ENCODE results near the gene ID3. TPM values are rescaled to one million over a fixed set of nuclear protein-coding genes. Genes with fewer than 3 reads are reported as not detected.
A peak's percentile ranks its signal among the peaks of the same experiment; 100 is the strongest.

ID3 gene
- polyA plus RNA-seq, 3 donors, result 1.1 to 31.1 (median 2.5) TPM

GRCh38 chr1:23570001-23570691 is 10.8 kb upstream of the ID3 start:
- TF ChIP-seq CTCF (IDR thresholded peaks at IDR 0.05), result no peak
- intact Hi-C loops (cut with micrococcal nuclease), result no loop called here
- H3K4me1 ChIP-seq (ENCODE audit: control insufficient read depth in 1 of 2, insufficient read depth in 2 of 2, low read length in 2 of 2), result peaks cover 15 to 21% of the 10 kb centered on the region in 2 donors
- H3K4me3 ChIP-seq (replicated peaks in 1 of 3; ENCODE audit: low read depth in 2 of 3, low read length in 3 of 3), result no peak overlapping the region
- WGBS (ENCODE audit: insufficient coverage), result 100% methylated on average over 1 of the region's 4 CpGs
- Mint-ChIP-seq H3K9me3 (peaks cover 2 to 24% (median 15%) of the 10 kb centered on the region in 7 donors), H3K27ac (no peak overlapping the region), H3K36me3 (peaks cover 0 to 6% of the 10 kb centered on the region in 2 donors), H3K27me3 (ENCODE audit: low read depth in 3 of 3) (peaks cover 55 to 78% (median 62%) of the 10 kb centered on the region in 3 donors), H3K4me3 (peak overlapping the region in 1 of 2 donors; percentile 92), H3K4me1 (peaks cover 21% of the 10 kb centered on the region)
- no peak overlapping the region for H3K4me2 ChIP-seq (replicated peaks; ENCODE audit: extremely low read depth, low read length, poor library complexity, severe bottlenecking)
- peaks cover 0 to 8% of the 10 kb centered on the region in 2 donors for H3K9me3 ChIP-seq (replicated peaks in 1 of 2; ENCODE audit: control insufficient read depth in 1 of 2, insufficient read depth in 1 of 2, low read length in 2 of 2)
- H3K27me3 ChIP-seq (ENCODE audit: control insufficient read depth in 2 of 2, insufficient read depth in 2 of 2, low read length in 2 of 2), result peaks cover 30 to 46% of the 10 kb centered on the region in 2 donors
- H2AFZ ChIP-seq (ENCODE audit: insufficient read depth, low read depth, low read length, poor library complexity, severe bottlenecking), result no peak overlapping the region
- no peak overlapping the region for H3K9ac ChIP-seq (ENCODE audit: insufficient read depth, low read length, poor library complexity, severe bottlenecking)
- H3K36me3 ChIP-seq (replicated peaks in 1 of 2; ENCODE audit: control insufficient read depth in 1 of 2, insufficient read depth in 2 of 2, low read length in 2 of 2), result no peaks in the 10 kb centered on the region
- DNase-seq, result no peak
- no peaks in the 10 kb centered on the region for H3K79me2 ChIP-seq (ENCODE audit: insufficient read depth, low read length)
- no peaks in the 10 kb centered on the region for H4K20me1 ChIP-seq (ENCODE audit: insufficient read depth, low read length)
- H3K27ac ChIP-seq (ENCODE audit: low read depth in 1 of 2, low read length in 2 of 2), result no peak overlapping the region

GRCh38 chr1:23568608-23569383 is 9.5 kb upstream of the ID3 start:
- Histone ChIP-seq H3K79me2 (ENCODE audit: insufficient read depth, low read length) (no peaks in the 10 kb centered on the region), H2AFZ (ENCODE audit: insufficient read depth, low read depth, low read length, poor library complexity, severe bottlenecking) (no peak overlapping the region), H3K36me3 (replicated peaks in 1 of 2; ENCODE audit: control insufficient read depth in 1 of 2, insufficient read depth in 2 of 2, low read length in 2 of 2) (no peaks in the 10 kb centered on the region), H3K4me1 (ENCODE audit: control insufficient read depth in 1 of 2, insufficient read depth in 2 of 2, low read length in 2 of 2) (peaks cover 15 to 21% of the 10 kb centered on the region in 2 donors), H3K4me3 (replicated peaks in 1 of 3; ENCODE audit: low read depth in 2 of 3, low read length in 3 of 3) (no peak overlapping the region), H4K20me1 (ENCODE audit: insufficient read depth, low read length) (no peaks in the 10 kb centered on the region), H3K27me3 (ENCODE audit: control insufficient read depth in 2 of 2, insufficient read depth in 2 of 2, low read length in 2 of 2) (peaks cover 42 to 58% of the 10 kb centered on the region in 2 donors), H3K27ac (ENCODE audit: low read depth in 1 of 2, low read length in 2 of 2) (no peak overlapping the region), H3K4me2 (replicated peaks; ENCODE audit: extremely low read depth, low read length, poor library complexity, severe bottlenecking) (peak overlapping the region; percentile 31), H3K9me3 (replicated peaks in 1 of 2; ENCODE audit: control insufficient read depth in 1 of 2, insufficient read depth in 1 of 2, low read length in 2 of 2) (peaks cover 0 to 8% of the 10 kb centered on the region in 2 donors), H3K9ac (ENCODE audit: insufficient read depth, low read length, poor library complexity, severe bottlenecking) (no peak overlapping the region)
- TF ChIP-seq CTCF (IDR thresholded peaks at IDR 0.05), result no peak
- H3K9me3 Mint-ChIP-seq, result peaks cover 2 to 21% (median 15%) of the 10 kb centered on the region in 7 donors
- WGBS (ENCODE audit: insufficient coverage), result 48% methylated on average over 10 of the region's 16 CpGs
- peaks cover 21% of the 10 kb centered on the region for H3K4me1 Mint-ChIP-seq
- peaks cover 0 to 6% of the 10 kb centered on the region in 2 donors for H3K36me3 Mint-ChIP-seq
- DNase-seq, result no peak
- H3K27me3 Mint-ChIP-seq (ENCODE audit: low read depth in 3 of 3), result peaks cover 65 to 84% (median 76%) of the 10 kb centered on the region in 3 donors
- peak overlapping the region; percentile 70 to 92 for H3K4me3 Mint-ChIP-seq
- peak overlapping the region in 5 of 7 donors; percentile 34 to 82 (median 55) for H3K27ac Mint-ChIP-seq
- intact Hi-C loops (cut with micrococcal nuclease), result no loop called here

Measured in CD14-positive monocyte (primary cell).